Smooth muscle cell of the umbilical artery (primary cell): ENCODE measurements around the gene GMPS. TPM values are rescaled to one million over a fixed set of nuclear protein-coding genes. Genes with fewer than 3 reads are reported as not detected.

ENCODE experiments used
- total RNA-seq: library from RNA; depleted of rRNA; stranded (reverse); fragments of >200 nt; gene quantifications from 2 replicates; pipeline ENCODE4 v1.2.3, GENCODE V29; 2014

GMPS gene
- total RNA-seq = 51.1 and 91.3 TPM in 2 replicates

DNA sequence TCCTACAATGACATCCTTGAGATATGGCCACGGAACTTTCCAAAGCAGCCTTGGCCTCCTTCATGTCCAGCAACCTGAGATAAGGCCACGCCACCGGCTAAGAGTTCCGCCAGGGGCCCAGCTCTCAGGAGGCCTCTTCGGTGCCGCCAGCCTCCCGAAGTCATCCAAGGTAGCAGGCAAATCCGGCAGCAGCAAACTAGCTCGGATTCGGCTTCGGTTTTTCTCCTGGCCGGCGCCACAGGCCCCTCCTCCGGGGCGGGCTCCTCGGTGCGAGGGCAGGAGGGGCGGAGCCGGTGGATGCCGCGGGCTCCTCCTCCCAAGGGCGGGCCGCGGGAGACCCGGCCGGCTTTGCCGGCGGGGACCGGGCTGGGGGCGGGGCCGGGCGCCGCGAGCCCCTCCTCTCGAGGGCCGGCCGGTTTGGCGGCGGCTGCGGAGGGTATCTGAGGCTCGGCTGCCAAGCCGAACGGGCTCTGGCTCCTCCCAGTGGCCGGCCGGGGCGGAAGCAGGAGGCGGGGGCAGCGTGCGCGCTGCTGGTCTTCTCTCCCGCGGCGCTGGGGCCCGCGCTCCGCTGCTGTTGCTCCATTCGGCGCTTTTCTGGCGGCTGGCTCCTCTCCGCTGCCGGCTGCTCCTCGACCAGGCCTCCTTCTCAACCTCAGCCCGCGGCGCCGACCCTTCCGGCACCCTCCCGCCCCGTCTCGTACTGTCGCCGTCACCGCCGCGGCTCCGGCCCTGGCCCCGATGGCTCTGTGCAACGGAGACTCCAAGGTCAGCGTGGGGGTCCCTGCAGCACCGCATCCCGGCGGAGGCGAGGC is at the start of gene GMPS:
TSS of gene GMPS (plus strand) at position 518 of the 812 bp plus-strand sequence. CDS start at position 739, 221 bp downstream.

GRCh38 chr3:155854141-155854940 is 16.1 kb upstream of the GMPS start, which contains the start of gene SLC33A1:
Gene SLC33A1, minus strand, starts transcription at chr3:155854427. Its CDS starts 430 bp downstream, at chr3:155853997.

Other genes with a start within 250 kb of the GMPS start
- gene PLCH1, start 125.6 kb upstream of the GMPS start, total RNA-seq = 0.09 and 0.59 TPM in 2 replicates
- 2.9 and 3.3 TPM in 2 replicates for gene C3orf33, start 64.4 kb upstream of the GMPS start, total RNA-seq
- 63.2 and 63.5 TPM in 2 replicates for gene SLC33A1, start 16.2 kb upstream of the GMPS start, total RNA-seq
- gene KCNAB1, start 249.9 kb downstream of the GMPS start, total RNA-seq = under 0.01 and 3.5 TPM in 2 replicates